Stimulated activated CD4-positive, alpha-beta T cell treated with anti-CD3 and anti-CD28 coated beads, TNF-alpha, amount 100 ng/mL, for 48 hours (primary cell): ENCODE measurements around the gene DKK3.

Experiments used
- DNase-seq, 3 donors: peaks; one replicate each; pipeline ENCODE4 v3.0.0-alpha.2; 2020; ENCODE audit warnings: low read depth in 3 of 3

DKK3 gene

DNA sequence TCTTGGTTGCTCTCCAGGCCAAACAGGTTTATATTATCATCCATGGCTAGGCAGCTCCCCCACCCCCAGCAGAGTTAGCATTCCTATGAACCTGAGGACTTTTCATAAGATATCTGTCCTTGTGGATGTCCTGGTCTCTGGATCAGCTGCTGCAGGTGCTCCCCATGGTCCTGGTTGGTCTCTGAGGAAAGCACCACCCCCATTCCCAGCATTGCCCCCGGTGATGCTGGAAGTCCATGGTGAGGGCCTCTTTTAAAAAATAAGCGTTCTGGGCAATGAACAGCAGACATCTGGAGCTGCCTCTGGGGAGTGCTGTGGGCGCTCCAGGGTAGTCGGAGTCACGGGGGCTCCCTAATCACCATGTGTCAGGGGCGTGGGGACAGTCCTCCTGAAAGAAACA lies 26.6 kb downstream of the DKK3 start:
- DNase-seq, result no peak

- DNase-seq, result no peak
Measured at GRCh38 chr11:11981364-11981763, 27.1 kb downstream of the DKK3 start.

DNA sequence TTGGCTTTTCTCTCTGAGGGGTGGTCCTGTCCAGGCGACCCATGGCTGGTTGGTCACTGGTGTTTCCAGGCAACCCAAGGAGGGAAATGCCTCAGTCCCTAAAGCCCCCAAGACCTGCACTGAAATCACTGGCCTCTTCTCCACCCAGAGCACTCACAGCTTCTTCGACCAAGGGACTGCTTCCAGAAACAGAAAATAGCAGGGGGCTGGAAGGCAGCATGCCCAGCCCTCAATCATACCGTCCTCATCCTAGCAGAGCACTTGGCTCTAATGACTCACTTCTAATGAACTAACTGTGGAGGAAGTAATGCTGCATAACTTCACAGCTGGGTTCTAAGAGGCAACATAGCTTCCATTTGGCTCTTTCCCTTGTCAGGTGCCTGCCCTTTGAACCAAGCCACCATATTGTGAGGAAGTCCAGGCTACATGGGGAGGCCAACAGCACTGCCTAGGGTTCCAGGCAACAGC lies 27.6 kb downstream of the DKK3 start:
- DNase-seq, result no peak

GRCh38 chr11:11980200-11980599 lies 28.2 kb downstream of the DKK3 start:
- DNase-seq, result no peak

DNA sequence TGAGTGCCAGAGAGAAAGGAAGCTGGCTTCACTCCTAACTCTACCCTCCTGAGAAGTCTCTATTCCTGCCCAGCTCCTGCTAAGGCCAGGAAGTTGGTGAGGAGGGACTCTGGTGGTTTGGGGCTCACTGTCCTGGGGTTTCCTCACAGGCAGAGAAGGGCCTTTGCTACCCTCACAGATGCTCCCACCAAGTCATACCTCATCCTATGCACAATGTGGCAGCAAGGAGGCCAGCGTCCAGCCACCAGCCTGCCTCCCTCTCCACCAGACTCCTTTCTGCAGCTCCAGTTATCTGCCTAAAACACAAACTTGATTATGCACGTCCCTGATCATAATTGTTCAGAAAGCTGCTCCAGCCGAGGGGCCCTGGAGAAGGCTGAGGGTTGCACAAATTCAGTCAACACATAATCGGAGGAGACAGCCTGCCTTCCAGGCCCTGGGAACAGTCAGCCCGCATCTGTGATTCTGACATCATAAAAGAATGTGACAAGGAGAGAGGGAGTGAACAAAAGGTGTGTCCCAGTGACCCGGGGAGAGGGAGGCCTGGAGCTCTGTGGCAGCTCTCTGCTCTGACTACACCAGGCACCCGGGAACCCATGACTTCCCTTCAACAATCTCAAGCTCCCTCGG lies 28.8 kb downstream of the DKK3 start:
- DNase-seq, result no peak

GRCh38 chr11:11978792-11979487 lies 29.5 kb downstream of the DKK3 start:
- DNase-seq, result no peak

GRCh38 chr11:11978098-11978637 lies 30.3 kb downstream of the DKK3 start:
- DNase-seq, result no peak

- DNase-seq, result no peak
Measured at GRCh38 chr11:11977206-11977938, 31.1 kb downstream of the DKK3 start.

DNA sequence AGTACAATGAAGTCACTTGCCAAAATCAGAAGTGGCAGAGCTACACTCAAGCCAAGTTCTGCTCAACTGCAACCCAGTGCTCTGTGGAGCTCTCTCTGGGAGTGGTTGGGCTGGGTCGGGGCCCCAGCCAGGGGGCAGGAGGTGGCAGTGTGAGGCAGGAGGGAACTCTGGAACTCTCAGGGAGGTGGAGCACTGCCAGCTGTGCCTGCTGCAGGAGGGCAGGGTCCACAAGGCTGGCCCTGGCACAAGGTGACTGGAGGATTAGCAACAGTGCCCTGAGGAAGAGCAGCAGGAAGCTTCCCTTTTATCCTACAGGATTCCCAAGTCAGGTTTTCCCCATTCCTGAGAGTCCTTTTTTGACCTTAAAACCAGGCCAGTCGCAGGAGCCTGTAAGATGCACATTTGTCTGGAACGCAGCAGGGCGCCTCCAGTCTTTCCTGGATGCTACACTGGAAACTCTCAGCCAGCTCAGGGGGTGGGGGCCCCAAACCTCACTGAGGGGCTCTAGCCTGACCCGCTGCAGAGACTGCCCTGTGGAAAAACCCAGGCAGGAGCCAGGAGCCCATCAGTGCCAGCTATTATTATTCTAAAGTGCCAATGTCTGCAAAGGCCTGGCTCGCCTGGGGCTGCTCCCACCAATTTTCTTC lies 31.8 kb downstream of the DKK3 start:
- DNase-seq, result no peak

- no peak for DNase-seq
Measured at GRCh38 chr11:11975201-11976092, 33.0 kb downstream of the DKK3 start.

- no peak for DNase-seq
Measured at GRCh38 chr11:11973866-11974265, 34.6 kb downstream of the DKK3 start.

DNA sequence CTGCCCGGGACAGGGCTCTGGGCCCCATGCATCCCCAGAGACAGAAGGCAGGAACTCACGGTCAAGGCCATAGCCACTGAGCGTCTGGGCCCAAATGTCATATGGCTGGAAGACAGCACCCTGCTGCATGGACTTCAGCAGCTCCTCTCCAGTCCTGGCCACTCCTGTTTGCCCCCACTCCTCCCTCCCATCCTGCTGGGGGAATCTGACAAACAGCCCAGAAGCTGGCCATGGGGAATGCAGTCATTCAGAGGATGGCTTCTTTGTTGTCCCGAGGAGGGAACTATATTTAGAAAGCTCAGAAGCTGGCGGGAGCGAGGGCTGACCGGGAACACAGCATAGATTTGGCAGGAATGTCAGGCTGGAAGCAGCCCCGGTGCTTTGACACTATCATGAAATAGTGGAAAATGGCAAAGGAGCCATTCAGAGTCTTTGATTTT lies 35.0 kb downstream of the DKK3 start:
- DNase-seq, result no peak

DNA sequence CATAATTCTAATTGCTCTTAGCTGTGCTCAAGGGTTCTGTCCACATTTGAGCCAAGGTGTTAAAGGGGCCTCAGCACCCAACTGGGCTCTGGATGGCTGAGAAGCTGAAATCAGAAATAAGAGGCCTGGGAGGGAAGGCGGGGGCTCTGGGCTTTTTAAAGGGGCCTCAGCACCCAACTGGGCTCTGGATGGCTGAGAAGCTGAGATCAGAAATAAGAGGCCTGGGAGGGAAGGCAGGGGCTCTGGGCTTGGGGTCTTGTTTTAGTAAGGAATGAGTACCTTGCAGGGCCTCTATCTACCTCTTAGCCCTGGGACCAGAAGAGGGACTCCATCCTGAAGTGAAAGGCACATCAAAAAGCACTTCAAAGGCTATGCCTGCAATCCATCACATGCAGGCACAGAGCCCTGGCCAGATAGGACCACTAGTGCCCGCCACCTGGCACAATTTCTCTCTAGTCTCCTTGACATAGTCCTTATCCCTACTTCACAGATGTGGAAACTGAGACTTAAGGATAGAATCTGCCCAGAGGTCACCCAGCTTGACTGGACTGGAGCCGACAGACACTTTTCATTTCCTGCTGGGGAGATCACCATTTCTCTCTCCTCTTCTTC lies 35.6 kb downstream of the DKK3 start:
- no peak for DNase-seq

GRCh38 chr11:11971906-11972547 lies 36.4 kb downstream of the DKK3 start:
- DNase-seq, result no peak

- DNase-seq, result no peak
Measured at GRCh38 chr11:11970556-11970955, 37.9 kb downstream of the DKK3 start.

GRCh38 chr11:11969380-11970215 lies 38.8 kb downstream of the DKK3 start:
- no peak for DNase-seq

- DNase-seq, result no peak
Measured at GRCh38 chr11:11968511-11969280, 39.7 kb downstream of the DKK3 start.
